Progenitor cell of endocrine pancreas (in vitro differentiated cells): Measurements from ENCODE around the gene SEC16B. TPM values are rescaled to one million over a fixed set of nuclear protein-coding genes. Genes with fewer than 3 reads are reported as not detected.

ENCODE experiments used
- DNase-seq: peaks from one replicate; pipeline ENCODE4 v3.0.0; 2021; ENCODE audit warnings: low spot score; ENCODE audit not compliant: unreplicated experiment
- H3K27ac Mint-ChIP-seq: 2 replicates; pipeline ENCODE4 v1.8.0; 2021; ENCODE audit warnings: mild to moderate bottlenecking, moderate library complexity, mixed read lengths
- H3K27me3 Mint-ChIP-seq: 2 replicates; pipeline ENCODE4 v1.8.0; 2021; ENCODE audit warnings: mixed read lengths
- H3K36me3 Mint-ChIP-seq: 2 replicates; pipeline ENCODE4 v1.8.0; 2022; ENCODE audit warnings: mixed read lengths; ENCODE audit not compliant: insufficient read depth
- H3K4me1 Mint-ChIP-seq: 2 replicates; pipeline ENCODE4 v1.8.0; 2021; ENCODE audit warnings: low read depth, mixed read lengths
- H3K4me3 Mint-ChIP-seq: 2 replicates; pipeline ENCODE4 v1.8.0; 2021; ENCODE audit warnings: low read depth, mild to moderate bottlenecking, moderate library complexity, mixed read lengths
- H3K9me3 Mint-ChIP-seq: 2 replicates; pipeline ENCODE4 v1.8.0; 2021; ENCODE audit warnings: low read depth, mixed read lengths
- CTCF ChIP-seq: fragments of 200-600 bp; sonication (generic); IDR thresholded peaks from one replicate; pipeline ENCODE4 v1.5.0; 2021; ENCODE audit warnings: antibody characterized with exemption, mild to moderate bottlenecking; ENCODE audit not compliant: unreplicated experiment
- total RNA-seq: library from RNA; stranded (reverse); gene quantifications from 2 replicates; pipeline ENCODE4 v1.2.1, GENCODE V29; 2021

Gene SEC16B
- total RNA-seq, 1 donor from 2014 or later, result 0.67 TPM

DNA sequence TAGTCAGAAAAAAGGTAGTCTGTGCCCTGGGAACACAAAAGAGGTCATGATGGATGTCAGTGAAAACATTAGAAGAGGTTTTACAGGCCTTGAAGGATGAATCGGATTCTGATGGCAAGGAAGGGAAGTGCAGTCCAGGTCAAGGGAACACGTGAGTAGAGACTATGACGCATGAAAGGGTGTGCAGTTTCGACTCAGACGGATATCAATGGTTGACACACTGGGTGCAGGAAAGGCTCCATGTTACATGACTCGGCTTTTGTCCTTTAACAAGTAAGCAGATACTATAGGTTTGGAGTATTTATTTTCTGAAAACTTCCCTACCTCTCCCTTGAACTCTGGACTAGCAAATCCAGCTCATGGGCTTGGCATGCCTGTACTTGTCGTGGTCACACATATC, 55.3 kb downstream of the SEC16B start:
- no peak overlapping the region for H3K27ac Mint-ChIP-seq
- no peak for DNase-seq
- no peaks in the 10 kb centered on the region for H3K4me1 Mint-ChIP-seq
- no peak overlapping the region for H3K4me3 Mint-ChIP-seq
- peaks cover 18% of the 10 kb centered on the region for H3K27me3 Mint-ChIP-seq
- TF ChIP-seq CTCF, result no peak
- no peaks in the 10 kb centered on the region for H3K36me3 Mint-ChIP-seq
- peaks cover 4% of the 10 kb centered on the region for H3K9me3 Mint-ChIP-seq

DNA sequence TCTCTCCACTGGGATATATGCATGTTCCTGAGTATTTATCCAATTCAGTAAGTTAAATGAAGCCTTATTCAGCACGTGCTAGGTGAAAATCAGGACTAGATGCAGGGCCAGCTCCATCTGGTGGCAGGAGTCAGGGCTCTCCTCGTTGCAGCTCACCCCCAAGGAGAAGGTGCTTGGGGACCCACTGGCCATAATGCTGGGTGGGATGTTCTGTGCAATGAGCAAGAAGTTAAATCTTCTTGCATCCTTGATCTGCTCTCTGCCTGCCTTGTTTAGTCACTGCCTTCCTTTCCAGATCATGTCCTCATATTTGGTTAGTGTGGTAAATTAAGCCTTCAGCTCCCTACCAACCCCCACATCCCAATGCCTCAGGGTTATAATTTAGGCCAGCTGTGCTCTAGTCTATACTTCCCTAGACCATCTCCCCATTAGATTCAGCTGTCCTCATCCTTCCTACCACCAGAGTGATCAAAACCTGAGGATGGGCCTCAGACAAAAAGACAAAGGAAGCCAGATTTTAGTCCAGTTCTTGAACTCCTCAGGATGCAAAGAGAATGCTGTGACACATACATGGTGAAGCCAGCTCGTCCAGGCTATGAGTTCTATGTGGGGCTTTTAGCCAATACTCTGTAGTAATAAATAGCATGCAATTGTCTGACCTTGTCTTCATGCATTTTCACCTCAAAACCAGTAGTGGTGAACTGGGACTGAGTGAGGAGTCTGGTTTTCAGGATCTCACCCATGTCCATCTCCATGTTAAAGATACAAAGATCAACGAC, 55.9 kb downstream of the SEC16B start:
- Mint-ChIP-seq H3K4me1 (no peaks in the 10 kb centered on the region), H3K4me3 (no peak overlapping the region), H3K36me3 (no peaks in the 10 kb centered on the region), H3K27ac (no peak overlapping the region), H3K27me3 (peaks cover 24% of the 10 kb centered on the region), H3K9me3 (peaks cover 4% of the 10 kb centered on the region)
- no peak for DNase-seq
- peak; percentile 64 for TF ChIP-seq CTCF

- DNase-seq, result no peak
- H3K4me1 Mint-ChIP-seq, result no peaks in the 10 kb centered on the region
- TF ChIP-seq CTCF, result no peak
- H3K36me3 Mint-ChIP-seq, result no peaks in the 10 kb centered on the region
- H3K27ac Mint-ChIP-seq, result no peak overlapping the region
- no peak overlapping the region for H3K4me3 Mint-ChIP-seq
- peaks cover 28% of the 10 kb centered on the region for H3K27me3 Mint-ChIP-seq
- H3K9me3 Mint-ChIP-seq, result peaks cover 4% of the 10 kb centered on the region
Measured at GRCh38 chr1:177912991-177913390, 56.9 kb downstream of the SEC16B start.

GRCh38 chr1:177909416-177909815, 60.4 kb downstream of the SEC16B start:
- no peaks in the 10 kb centered on the region for H3K36me3 Mint-ChIP-seq
- no peak for DNase-seq
- no peaks in the 10 kb centered on the region for H3K4me1 Mint-ChIP-seq
- peaks cover 4% of the 10 kb centered on the region for H3K9me3 Mint-ChIP-seq
- H3K27ac Mint-ChIP-seq, result no peak overlapping the region
- no peak overlapping the region for H3K4me3 Mint-ChIP-seq
- TF ChIP-seq CTCF, result no peak
- H3K27me3 Mint-ChIP-seq, result peaks cover 42% of the 10 kb centered on the region

DNA sequence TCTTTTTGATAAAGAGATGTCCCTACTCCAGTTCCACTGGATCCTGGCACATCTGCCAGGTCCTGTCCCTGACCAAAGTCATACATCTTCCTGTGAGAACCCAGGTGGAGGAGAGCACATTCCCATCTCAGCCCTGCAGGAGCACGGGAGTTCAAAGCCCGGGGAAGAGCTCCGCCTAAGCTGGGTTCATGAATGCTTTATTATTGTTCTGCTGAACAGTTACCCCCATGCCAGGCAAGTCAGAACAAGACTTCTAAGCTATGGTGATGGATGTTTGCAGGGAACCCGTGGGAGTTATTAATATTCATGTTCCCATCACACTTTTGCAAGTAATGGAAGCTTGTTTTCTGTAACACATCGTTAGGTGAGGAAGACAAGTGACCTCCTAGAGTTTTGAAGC, 62.9 kb downstream of the SEC16B start:
- Mint-ChIP-seq H3K36me3 (no peaks in the 10 kb centered on the region), H3K4me1 (no peaks in the 10 kb centered on the region), H3K27ac (no peak overlapping the region), H3K27me3 (peaks cover 42% of the 10 kb centered on the region), H3K9me3 (peaks cover 4% of the 10 kb centered on the region), H3K4me3 (no peak overlapping the region)
- DNase-seq, result no peak
- no peak for TF ChIP-seq CTCF
